Left kidney (tissue), 2 donors: Measurements from ENCODE around the gene PPP1R12B. TPM values are rescaled to one million over a fixed set of nuclear protein-coding genes. Genes with fewer than 3 reads are reported as not detected.
"Not testable (repeated sequence)": the region's sequence is repeated elsewhere in the genome, so short reads cannot be mapped to it uniquely, and the experiment has no call there.

ENCODE experiments used
- DNase-seq: peaks from one replicate; pipeline ENCODE4 v3.0.0-alpha.2; 2013
- polyA plus RNA-seq: library from polyadenylated mRNA; unstranded; fragments of 120-200 nt; gene quantifications from one replicate; pipeline ENCODE4 v1.2.1, GENCODE V29; 2013; ENCODE audit not compliant: insufficient read length

The PPP1R12B gene
- polyA plus RNA-seq, 1 donor, result 27.3 TPM

GRCh38 chr1:202439308-202439707 is 90.8 kb downstream of the PPP1R12B start:
- DNase-seq, result no peak

- not testable (repeated sequence) for DNase-seq
Measured at GRCh38 chr1:202448140-202448539, 99.6 kb downstream of the PPP1R12B start.

- not testable (repeated sequence) for DNase-seq
Measured at GRCh38 chr1:202451641-202452040, 103.1 kb downstream of the PPP1R12B start.

DNA sequence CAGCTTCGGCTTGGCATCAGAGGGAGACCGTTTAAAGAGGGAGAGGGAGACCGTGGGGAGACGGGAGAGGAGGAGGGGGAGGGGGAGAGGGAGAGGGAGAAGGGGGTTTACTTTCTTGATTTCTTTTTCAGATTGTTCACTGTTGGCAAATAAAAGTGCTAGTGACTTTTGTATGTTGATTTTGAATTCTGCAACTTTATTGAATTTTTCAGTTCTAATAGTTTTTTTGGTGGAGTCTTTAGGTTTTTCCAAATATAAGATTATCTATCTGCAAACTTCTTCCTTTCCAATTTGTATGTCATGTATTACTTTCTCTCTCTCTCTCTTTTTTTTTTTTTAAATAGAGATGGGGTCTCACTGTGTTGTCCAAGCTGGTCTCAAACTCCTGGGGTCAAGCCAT is 104.0 kb downstream of the PPP1R12B start:
- DNase-seq, result no peak

DNA sequence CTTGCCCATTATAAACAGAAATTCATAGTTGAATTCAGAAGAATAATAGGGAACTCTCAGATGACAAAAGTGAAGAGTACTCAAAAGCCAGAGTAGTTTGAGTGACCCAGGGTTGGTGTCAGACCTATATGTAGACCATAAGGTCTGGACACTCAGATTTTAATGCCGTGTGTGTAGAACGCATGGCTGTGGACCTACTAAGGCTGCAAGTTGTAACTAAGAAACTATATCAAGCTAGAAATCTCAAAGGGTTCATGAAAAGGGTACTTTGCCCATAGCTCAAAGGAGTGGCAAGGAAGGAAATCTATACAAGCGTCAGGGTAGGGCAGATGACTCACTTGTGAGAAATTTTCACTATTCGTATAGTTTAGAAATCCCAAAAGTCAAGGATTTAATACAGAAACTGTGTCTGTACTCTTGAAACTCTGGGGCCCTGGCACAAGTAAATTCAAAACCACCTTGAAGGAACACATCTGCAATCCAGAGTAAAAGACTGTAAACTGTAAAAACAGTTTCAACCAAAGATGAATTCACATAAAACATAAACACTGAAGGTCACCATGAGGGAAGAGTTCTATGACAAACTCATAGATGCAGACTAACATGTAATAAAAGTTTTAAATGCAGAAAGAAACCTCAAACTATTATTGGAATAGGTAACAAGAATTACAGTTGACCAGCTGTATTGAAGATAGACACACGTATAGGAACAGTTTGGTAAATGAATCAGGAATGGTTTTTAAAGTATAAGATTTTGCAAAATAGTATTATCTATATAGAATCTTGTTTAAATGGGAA is 108.1 kb downstream of the PPP1R12B start:
- not testable (repeated sequence) for DNase-seq

GRCh38 chr1:202458651-202459050 is 110.2 kb downstream of the PPP1R12B start:
- not testable (repeated sequence) for DNase-seq

DNA sequence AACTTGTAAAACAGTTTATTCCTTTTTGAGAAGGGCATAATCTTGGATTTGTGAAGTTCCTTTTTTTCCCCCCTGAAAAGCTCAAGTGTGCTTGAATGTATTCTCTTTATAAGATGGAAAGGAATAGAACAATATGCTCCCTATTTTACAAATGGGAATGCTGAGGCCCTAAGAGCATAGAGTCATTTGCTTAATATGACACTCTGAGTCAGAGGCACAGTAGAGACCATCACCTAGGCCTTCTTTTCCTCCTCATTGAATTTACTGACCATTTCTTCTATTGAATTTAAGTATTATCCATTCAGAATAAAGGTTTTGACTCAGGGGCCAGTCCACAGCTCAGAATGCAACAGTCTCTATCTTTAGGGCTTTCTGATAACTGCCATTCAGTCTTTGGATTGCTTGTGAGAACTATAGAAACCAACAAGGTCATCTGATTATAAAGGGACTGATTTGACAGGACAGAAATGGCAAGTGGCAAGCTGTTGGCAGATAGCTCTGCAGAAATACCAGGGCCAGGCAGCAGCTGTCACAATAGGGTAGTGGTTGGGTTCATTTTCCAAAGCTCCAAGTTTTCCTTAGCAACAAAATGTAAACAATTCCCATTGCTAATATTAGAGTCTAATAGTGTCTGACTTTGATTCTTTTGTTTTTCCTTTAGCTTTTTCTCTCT is 111.1 kb downstream of the PPP1R12B start:
- not testable (repeated sequence) for DNase-seq

DNA sequence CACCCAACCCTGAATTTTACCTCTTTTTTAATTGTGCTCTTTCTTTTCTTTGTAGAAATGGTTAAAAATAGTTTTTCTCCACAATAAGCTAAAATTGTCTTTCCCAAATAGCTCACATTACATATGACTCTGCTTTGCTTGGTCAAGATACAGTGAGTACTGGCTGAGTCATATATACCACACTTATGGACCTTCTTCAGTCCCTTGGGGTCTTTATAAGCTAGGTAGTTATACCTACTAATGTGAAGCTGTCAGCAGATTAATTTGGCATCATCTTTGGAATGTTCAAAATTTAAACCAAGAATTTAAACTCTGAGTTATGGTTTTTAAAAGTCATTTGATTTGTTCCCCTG is 111.6 kb downstream of the PPP1R12B start:
- DNase-seq, result not testable (repeated sequence)

DNA sequence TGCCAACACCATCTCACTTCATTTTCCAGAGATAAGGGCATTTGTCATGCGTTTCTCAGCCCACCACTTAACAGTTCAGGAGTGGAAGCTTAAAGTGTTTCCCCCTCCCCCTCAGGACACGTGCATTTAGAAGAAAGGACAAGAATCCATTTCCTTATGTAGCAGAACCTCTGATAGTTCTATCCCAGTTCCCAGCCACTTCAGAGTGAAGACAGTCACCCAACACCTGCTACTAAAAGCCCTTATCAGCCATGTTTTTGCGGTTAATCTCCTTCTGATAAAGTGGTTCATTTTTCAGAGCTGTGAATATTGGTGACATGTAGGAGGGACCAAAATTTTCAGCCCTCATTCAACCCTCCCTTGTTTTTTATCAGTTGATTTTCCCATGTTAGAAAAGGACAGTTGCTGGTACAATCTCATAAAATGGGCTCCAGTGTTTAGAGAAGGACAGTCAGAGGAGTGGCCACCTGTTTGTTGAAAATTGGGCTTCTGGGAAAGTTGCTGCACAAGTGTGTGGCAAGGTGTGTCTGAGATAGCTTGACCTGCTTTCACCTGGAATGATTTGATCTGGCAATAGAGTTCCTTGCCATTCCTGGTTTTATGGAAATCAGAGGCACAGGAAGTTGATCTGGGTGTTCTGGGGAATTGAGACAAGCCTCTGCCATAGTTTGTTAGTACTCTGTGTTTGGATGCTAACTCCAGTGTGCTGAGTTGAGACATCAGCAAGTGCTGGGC is 114.0 kb downstream of the PPP1R12B start:
- no peak for DNase-seq

DNA sequence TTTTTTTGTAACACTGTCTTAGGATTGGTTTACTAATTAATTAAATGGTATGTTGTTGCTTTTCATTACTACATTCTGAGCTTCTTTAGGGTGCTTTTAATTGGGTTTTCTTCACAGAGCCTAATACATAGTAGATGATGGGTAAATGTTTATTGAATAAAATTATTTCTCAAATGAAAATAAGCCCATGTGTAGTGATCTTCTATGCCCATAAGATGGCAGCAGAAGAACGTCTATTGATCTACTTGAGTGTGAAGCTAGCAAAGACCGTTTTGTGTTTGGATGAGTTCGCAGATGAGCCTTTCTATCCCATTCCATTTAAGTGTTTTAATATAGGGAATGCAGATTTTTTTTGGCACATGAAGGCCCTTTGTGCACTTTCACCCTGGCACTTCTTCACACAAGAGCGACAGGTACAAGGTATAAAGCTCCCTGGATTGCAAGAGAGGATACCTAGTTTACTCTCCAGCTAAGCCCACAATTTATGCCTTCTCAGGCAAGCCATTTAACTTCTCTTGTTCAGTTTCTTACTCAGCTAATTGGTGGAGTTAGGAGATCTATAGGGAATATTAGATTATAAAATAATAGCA is 115.7 kb downstream of the PPP1R12B start:
- peak; percentile 32 for DNase-seq

- DNase-seq, result not testable (repeated sequence)
Measured at GRCh38 chr1:202465644-202466270, 117.3 kb downstream of the PPP1R12B start.

GRCh38 chr1:202466339-202466738 is 117.8 kb downstream of the PPP1R12B start:
- DNase-seq, result not testable (repeated sequence)

DNA sequence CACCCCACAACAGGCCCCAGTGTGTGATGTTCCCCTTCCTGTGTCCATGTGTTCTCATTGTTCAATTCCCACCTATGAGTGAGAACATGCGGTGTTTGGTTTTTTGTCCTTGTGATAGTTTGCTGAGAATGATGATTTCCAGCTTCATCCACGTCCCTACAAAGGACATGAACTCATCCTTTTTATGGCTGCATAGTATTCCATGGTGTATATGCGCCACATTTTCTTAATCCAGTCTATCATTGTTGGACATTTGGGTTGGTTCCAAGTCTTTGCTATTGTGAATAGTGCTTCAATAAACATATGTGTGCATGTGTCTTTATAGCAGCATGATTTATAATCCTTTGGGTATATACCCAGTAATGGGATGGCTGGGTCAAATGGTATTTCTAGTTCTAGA is 118.9 kb downstream of the PPP1R12B start:
- not testable (repeated sequence) for DNase-seq

DNA sequence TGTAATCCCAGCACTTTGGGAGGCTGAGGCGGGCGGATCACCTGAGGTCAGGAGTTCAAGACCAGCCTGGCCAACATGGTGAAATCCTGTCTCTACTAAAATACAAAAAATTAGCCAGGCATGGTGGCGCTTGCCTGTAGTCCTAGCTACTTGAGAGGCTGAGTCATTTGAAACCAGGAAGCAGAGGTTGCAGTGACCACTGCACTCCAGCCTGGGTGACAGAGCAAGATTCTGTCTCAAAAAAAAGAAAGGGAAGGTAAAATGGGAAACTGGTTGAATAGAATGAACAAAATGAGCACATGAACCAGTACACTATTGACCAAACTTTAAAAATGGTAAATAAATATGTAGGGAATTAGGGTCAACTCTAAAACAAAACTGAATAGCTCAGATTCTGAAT is 120.2 kb downstream of the PPP1R12B start:
- DNase-seq, result not testable (repeated sequence)

DNA sequence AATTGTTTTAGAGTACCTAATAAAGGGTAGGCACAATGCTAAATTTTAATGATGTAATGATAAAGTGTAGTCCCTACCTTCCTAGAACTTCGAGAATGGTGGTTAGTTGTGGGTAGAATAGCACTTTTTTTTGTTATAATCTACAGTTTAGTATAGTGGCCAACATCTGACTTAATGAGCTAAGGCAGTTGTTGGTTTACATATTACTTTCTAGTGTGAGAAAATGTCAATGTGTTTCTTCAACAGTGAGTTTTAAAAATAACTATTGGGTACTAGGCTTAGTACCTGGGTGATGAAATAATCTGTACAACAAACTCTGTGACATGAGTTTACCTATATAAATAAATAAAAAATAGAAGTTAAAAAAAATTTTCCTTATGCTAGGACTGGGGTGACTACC is 120.6 kb downstream of the PPP1R12B start:
- DNase-seq, result not testable (repeated sequence)

GRCh38 chr1:202471246-202471645 is 122.7 kb downstream of the PPP1R12B start:
- DNase-seq, result no peak

DNA sequence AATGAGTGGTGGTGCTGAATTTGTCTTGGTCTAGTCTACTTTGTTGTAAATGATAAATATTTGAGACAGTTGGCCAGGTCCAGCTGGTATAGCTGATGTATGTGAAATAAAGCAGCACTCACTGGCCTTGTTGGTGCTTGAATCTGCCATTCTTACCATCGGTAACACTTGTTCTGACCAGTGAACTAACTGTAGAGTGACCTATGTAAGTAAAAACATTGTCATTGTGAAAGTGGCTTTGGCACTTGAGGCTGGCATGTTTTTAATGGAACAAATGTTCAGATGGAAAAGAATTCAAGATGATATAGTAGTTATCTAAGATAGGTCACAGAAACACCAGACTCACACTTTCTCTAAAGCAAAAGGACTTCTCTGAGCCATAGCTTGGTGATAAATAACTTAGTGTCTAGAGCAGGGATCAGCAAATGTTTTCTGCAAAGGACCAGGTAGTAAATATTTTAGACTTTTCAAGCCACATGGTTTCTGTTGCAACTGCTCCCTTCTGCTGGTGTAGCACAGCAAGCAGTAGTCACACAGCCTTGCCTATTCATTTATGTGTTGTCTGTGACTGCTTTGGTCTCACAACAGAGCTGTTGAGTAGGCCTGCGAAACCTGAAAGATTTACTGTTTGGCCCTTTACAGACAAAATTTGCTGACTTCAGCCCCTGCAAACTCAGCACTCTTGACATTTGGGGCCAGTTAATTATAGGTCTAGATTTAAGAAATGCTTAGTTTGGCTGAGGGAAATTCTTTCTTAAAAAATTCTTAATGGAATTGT is 124.0 kb downstream of the PPP1R12B start:
- not testable (repeated sequence) for DNase-seq

GRCh38 chr1:202473266-202474045 is 125.0 kb downstream of the PPP1R12B start:
- DNase-seq, result not testable (repeated sequence)

GRCh38 chr1:202479661-202480060 is 131.2 kb downstream of the PPP1R12B start:
- not testable (repeated sequence) for DNase-seq

DNA sequence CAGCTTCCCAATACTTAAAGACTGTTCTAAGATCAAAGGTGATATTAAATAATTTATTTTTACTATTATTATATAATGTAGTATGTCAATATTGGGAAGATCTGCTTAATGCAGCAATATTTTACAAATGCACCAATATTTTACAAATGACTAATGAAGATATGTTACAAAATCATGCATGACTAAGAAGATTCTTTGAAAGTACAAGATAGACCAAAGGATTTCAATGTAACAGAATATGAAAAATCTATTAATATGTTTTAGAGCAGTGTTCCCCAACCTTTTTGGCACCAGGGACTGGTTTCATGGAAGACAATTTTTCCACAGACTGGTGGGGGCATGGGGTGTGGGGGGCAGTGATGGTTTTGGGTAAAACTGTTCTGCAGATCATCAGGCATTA is 132.1 kb downstream of the PPP1R12B start:
- DNase-seq, result not testable (repeated sequence)
